ENCODE data around the gene TGFBR3L. TPM values are rescaled to one million over a fixed set of nuclear protein-coding genes. Genes with fewer than 3 reads are reported as not detected.

TGFBR3L gene
- total RNA-seq, 1 experiment from 2014 or later: 3.3 TPM

DNA sequence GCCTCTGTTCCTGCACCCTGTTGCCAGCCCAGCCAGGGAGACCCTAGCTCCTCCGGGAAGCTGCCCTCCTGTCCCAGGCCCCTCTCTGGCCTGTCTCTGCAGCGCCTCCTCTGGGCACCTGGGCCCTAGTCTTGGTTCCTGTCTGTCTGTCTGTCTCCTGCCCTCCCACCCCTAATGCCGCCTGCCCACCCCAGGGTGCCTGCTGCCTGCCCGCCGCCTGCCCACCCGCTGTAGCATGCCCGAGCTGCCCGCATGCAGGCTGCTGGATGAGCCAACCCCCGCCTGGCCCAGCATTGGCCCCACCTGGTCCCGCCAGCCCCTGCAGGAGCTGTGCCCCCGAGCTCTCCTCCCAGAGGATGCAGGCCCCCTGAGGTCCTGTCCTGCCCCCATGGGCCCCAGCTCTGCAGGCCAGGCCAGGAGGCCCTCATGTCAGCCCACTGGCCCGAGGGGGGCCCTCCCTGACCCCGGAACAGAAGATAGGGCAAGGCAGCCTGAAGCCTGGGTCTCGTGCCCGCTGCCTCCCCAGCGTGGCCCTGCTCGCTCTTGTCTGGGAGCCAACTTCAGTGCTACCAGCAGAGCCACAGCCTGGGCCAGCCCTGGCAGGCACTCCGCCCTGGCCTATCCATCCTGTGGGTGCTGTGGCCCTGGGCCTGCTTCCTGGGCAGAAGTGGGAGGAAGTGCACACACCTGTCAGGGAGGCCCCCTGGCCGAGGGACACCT, 5.7 kb upstream of the TGFBR3L start:
- Mint-ChIP-seq H3K4me3 (ENCODE audit: unreplicated experiment) (no peak overlapping the region), H3K4me1 (ENCODE audit: insufficient read depth, unreplicated experiment) (peaks cover 22% of the 10 kb centered on the region), H3K9me3 (ENCODE audit: unreplicated experiment) (no peaks in the 10 kb centered on the region), H3K36me3 (ENCODE audit: insufficient read depth, unreplicated experiment) (peaks cover 35% of the 10 kb centered on the region), H3K27me3 (ENCODE audit: insufficient read depth, unreplicated experiment) (no peaks in the 10 kb centered on the region), H3K27ac (ENCODE audit: low read depth, unreplicated experiment) (no peak overlapping the region)
- no TSS peak for BruUV-seq (replicated peaks)
- TF ChIP-seq, protein P1, sequence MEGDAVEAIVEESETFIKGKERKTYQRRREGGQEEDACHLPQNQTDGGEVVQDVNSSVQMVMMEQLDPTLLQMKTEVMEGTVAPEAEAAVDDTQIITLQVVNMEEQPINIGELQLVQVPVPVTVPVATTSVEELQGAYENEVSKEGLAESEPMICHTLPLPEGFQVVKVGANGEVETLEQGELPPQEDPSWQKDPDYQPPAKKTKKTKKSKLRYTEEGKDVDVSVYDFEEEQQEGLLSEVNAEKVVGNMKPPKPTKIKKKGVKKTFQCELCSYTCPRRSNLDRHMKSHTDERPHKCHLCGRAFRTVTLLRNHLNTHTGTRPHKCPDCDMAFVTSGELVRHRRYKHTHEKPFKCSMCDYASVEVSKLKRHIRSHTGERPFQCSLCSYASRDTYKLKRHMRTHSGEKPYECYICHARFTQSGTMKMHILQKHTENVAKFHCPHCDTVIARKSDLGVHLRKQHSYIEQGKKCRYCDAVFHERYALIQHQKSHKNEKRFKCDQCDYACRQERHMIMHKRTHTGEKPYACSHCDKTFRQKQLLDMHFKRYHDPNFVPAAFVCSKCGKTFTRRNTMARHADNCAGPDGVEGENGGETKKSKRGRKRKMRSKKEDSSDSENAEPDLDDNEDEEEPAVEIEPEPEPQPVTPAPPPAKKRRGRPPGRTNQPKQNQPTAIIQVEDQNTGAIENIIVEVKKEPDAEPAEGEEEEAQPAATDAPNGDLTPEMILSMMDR (IDR thresholded peaks at IDR 0.05; ENCODE audit: unreplicated experiment): no peak
- ChIA-PET POLR2A (interaction anchor here (0.6 to 0.7 kb wide), 2 partner anchors 9 to 17 kb away, joined by 3 to 6 read pairs; partner anchors contain the start of gene CTXN1), CTCF (interaction anchor here (0.8 to 1.1 kb wide), 2 partner anchors 14 to 35 kb away, joined by 4 to 5 read pairs; partner anchors contain the start of gene TIMM44)
- no peak for DNase-seq (ENCODE audit: unreplicated experiment)
- intact Hi-C loops (cut with micrococcal nuclease): no loop called here

DNA sequence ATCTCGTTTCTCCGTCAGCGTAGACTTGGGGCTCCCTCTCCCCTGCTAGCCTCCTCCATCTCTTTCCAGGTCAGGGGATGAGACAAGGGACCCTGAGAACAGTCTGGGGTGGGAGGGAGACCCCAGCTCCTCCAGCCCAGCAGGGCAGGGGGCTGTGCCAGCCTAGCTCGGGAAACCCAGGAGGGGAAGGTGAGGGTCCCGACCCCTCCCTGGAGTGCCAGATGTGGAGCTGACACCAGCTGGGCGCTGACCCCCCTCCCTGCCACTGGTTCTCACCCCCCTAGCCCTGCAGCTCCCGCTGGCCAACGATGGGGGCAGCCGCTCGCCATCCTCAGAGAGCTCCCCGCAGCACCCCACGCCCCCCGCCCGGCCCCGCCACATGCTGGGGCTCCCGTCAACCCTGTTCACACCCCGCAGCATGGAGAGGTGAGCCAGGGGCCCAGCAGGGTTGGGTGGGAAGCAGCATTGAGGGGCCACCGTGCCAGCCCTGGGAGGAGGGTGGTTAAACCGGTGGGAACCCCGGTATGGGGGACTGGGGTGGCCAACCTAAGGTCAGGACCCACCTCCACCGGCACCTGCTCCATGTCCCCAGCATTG, 5.1 kb upstream of the TGFBR3L start:
- Mint-ChIP-seq H3K4me1 (ENCODE audit: insufficient read depth, unreplicated experiment) (peaks cover 22% of the 10 kb centered on the region), H3K36me3 (ENCODE audit: insufficient read depth, unreplicated experiment) (peaks cover 35% of the 10 kb centered on the region), H3K27ac (ENCODE audit: low read depth, unreplicated experiment) (no peak overlapping the region), H3K4me3 (ENCODE audit: unreplicated experiment) (no peak overlapping the region), H3K9me3 (ENCODE audit: unreplicated experiment) (no peaks in the 10 kb centered on the region), H3K27me3 (ENCODE audit: insufficient read depth, unreplicated experiment) (no peaks in the 10 kb centered on the region)
- no peak for DNase-seq (ENCODE audit: unreplicated experiment)
- TF ChIP-seq, protein P1 (IDR thresholded peaks at IDR 0.05; ENCODE audit: unreplicated experiment): no peak
- BruUV-seq (replicated peaks): no TSS peak
- CTCF ChIA-PET: interaction anchor here (0.6 kb wide), 1 partner anchor 337 kb away, joined by 4 read pairs; no protein-coding TSS in a partner anchor
- intact Hi-C loops (cut with micrococcal nuclease): no loop called here
- POLR2A ChIA-PET: interaction anchor here (0.6 to 1.3 kb wide), 2 partner anchors 10 to 17 kb away, joined by 3 to 5 read pairs; partner anchors contain the start of genes CTXN1 and SNAPC2

DNA sequence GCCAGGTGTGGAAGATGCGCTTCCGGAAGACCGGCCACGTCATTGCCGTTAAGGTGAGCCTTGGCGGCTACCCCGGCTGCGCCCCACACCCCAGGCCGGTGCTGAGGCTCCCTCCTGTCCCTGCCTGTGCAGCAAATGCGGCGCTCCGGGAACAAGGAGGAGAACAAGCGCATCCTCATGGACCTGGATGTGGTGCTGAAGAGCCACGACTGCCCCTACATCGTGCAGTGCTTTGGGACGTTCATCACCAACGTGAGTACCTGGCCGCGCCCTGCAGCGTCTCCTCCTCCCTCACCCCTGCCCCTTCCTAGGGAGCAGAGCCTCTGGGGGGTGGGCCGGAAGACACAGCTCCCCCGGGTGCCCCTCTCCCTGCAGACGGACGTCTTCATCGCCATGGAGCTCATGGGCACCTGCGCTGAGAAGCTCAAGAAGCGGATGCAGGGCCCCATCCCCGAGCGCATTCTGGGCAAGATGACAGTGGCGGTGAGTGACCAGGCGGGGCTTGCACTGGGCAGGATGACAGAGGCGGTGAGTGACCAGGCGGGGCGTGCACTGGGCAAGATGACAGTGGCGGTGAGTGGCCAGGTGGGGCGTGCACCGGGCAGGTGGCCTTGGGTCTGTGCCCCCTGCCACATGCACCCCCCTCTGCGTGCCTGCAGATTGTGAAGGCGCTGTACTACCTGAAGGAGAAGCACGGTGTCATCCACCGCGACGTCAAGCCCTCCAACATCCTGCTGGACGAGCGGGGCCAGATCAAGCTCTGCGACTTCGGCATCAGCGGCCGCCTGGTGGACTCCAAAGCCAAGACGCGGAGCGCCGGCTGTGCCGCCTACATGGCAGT, 4.1 kb upstream of the TGFBR3L start:
- BruUV-seq (replicated peaks): no TSS peak
- Mint-ChIP-seq H3K9me3 (ENCODE audit: unreplicated experiment) (no peaks in the 10 kb centered on the region), H3K27me3 (ENCODE audit: insufficient read depth, unreplicated experiment) (no peaks in the 10 kb centered on the region), H3K4me3 (ENCODE audit: unreplicated experiment) (no peak overlapping the region), H3K27ac (ENCODE audit: low read depth, unreplicated experiment) (no peak overlapping the region), H3K36me3 (ENCODE audit: insufficient read depth, unreplicated experiment) (peaks cover 37% of the 10 kb centered on the region), H3K4me1 (ENCODE audit: insufficient read depth, unreplicated experiment) (peaks cover 12% of the 10 kb centered on the region)
- DNase-seq (ENCODE audit: unreplicated experiment): no peak
- intact Hi-C loops (cut with micrococcal nuclease): no loop called here
- TF ChIP-seq, protein P1 (IDR thresholded peaks at IDR 0.05; ENCODE audit: unreplicated experiment): no peak
- ChIA-PET CTCF (no interaction called here), POLR2A (interaction anchor here (1.3 kb wide), 1 partner anchor 9 kb away, joined by 5 read pairs; the partner anchor contains the start of gene SNAPC2)

All from MCF 10A (cell line).